Activated CD4-positive, alpha-beta memory T cell treated with anti-CD3 and anti-CD28 coated beads, Interleukin-2, amount 10 ng/mL, durations not matched to agents 7 days and 5 days (primary cell): ENCODE measurements around the gene NCOA3. TPM values are rescaled to one million over a fixed set of nuclear protein-coding genes. Genes with fewer than 3 reads are reported as not detected.
"Not testable (repeated sequence)": the region's sequence is repeated elsewhere in the genome, so short reads cannot be mapped to it uniquely, and the experiment has no call there.

Source experiments
- CTCF ChIA-PET: fragments of 350-600 bp; sonication (Branson Sonifier 250); formaldehyde crosslinking; loops from one replicate; lab custom pipeline; 2021; ENCODE audit warnings: antibody characterized with exemption, inconsistent platforms; lab: Charles Lee
- POLR2A ChIA-PET: fragments of 350-600 bp; sonication (Branson Sonifier 250); formaldehyde crosslinking; loops from one replicate; lab custom pipeline; 2021; ENCODE audit warnings: antibody characterized with exemption; lab: Charles Lee
- DNase-seq: peaks from one replicate; pipeline ENCODE4 v3.0.0-alpha.2; 2020
- H3K27ac Mint-ChIP-seq: one replicate; pipeline ENCODE4 v1.8.0; 2021; ENCODE audit warnings: mild to moderate bottlenecking, mixed read lengths
- H3K27me3 Mint-ChIP-seq: one replicate; pipeline ENCODE4 v1.8.0; 2021; ENCODE audit warnings: mixed read lengths
- H3K36me3 Mint-ChIP-seq: one replicate; pipeline ENCODE4 v1.8.0; 2021; ENCODE audit warnings: low read depth, mixed read lengths
- H3K4me1 Mint-ChIP-seq: one replicate; pipeline ENCODE4 v1.8.0; 2021; ENCODE audit warnings: mixed read lengths
- H3K4me3 Mint-ChIP-seq: one replicate; pipeline ENCODE4 v1.8.0; 2021; ENCODE audit warnings: mild to moderate bottlenecking, mixed read lengths
- H3K9me3 Mint-ChIP-seq: one replicate; pipeline ENCODE4 v1.8.0; 2021; ENCODE audit warnings: mixed read lengths
- total RNA-seq, 2 experiments: library from RNA; stranded (reverse); gene quantifications; one replicate each; pipeline ENCODE4 v1.2.3, GENCODE V29; 2021

Gene NCOA3
- total RNA-seq, 2 experiments from 2014 or later = 81.0 to 83.1 TPM

GRCh38 chr20:47507275-47507981, 5.7 kb downstream of the NCOA3 start:
- Mint-ChIP-seq H3K27ac (peak overlapping the region; percentile 48), H3K4me1 (peaks cover 68% of the 10 kb centered on the region), H3K36me3 (peaks cover 49% of the 10 kb centered on the region)
- H3K9me3 Mint-ChIP-seq, H3K27me3 Mint-ChIP-seq, DNase-seq, H3K4me3 Mint-ChIP-seq: not testable (repeated sequence)
- ChIA-PET POLR2A (interaction anchor here (14.4 kb wide), 1 partner anchor 20 kb away, joined by 351 read pairs; no protein-coding TSS in a partner anchor), CTCF (interaction anchor here (0.6 to 1.9 kb wide), 8 partner anchors 14 to 288 kb away, joined by 3 to 8 read pairs (median 3); no protein-coding TSS in a partner anchor)

- DNase-seq = no peak
- peak overlapping the region; percentile 42 for H3K27ac Mint-ChIP-seq
- H3K27me3 Mint-ChIP-seq = no peaks in the 10 kb centered on the region
- no peaks in the 10 kb centered on the region for H3K9me3 Mint-ChIP-seq
- CTCF ChIA-PET = interaction anchor here (0.6 to 1.9 kb wide), 6 partner anchors 15 to 289 kb away, joined by 3 to 8 read pairs (median 3); no protein-coding TSS in a partner anchor
- H3K36me3 Mint-ChIP-seq = peaks cover 45% of the 10 kb centered on the region
- H3K4me3 Mint-ChIP-seq = peak overlapping the region; percentile 8
- peaks cover 70% of the 10 kb centered on the region for H3K4me1 Mint-ChIP-seq
- POLR2A ChIA-PET = interaction anchor here (0.7 to 14.4 kb wide), 6 partner anchors 9 to 156 kb away, joined by 3 to 351 read pairs (median 3); no protein-coding TSS in a partner anchor
These were observed 6.6 kb downstream of the NCOA3 start for GRCh38 chr20:47508278-47508677.

GRCh38 chr20:47509104-47509661, 7.5 kb downstream of the NCOA3 start:
- Mint-ChIP-seq H3K36me3 (peaks cover 39% of the 10 kb centered on the region), H3K4me1 (peaks cover 67% of the 10 kb centered on the region), H3K27ac (no peak overlapping the region), H3K4me3 (no peak overlapping the region), H3K9me3 (no peaks in the 10 kb centered on the region), H3K27me3 (no peaks in the 10 kb centered on the region)
- no peak for DNase-seq
- POLR2A ChIA-PET = interaction anchor here (0.7 to 14.4 kb wide), 7 partner anchors 10 to 157 kb away, joined by 3 to 351 read pairs (median 3); no protein-coding TSS in a partner anchor
- CTCF ChIA-PET = interaction anchor here (0.9 to 1.9 kb wide), 4 partner anchors 16 to 125 kb away, joined by 3 to 8 read pairs (median 4); no protein-coding TSS in a partner anchor

GRCh38 chr20:47509685-47510084, 8.0 kb downstream of the NCOA3 start:
- ChIA-PET POLR2A (interaction anchor here (0.9 to 14.4 kb wide), 3 partner anchors 11 to 30 kb away, joined by 3 to 351 read pairs (median 4); no protein-coding TSS in a partner anchor), CTCF (interaction anchor here (1.5 kb wide), 1 partner anchor 126 kb away, joined by 4 read pairs; no protein-coding TSS in a partner anchor)
- Mint-ChIP-seq H3K4me3 (no peak overlapping the region), H3K36me3 (peaks cover 36% of the 10 kb centered on the region), H3K27me3 (no peaks in the 10 kb centered on the region), H3K4me1 (peaks cover 66% of the 10 kb centered on the region), H3K9me3 (no peaks in the 10 kb centered on the region), H3K27ac (no peak overlapping the region)
- DNase-seq = no peak

- CTCF ChIA-PET = interaction anchor here (1.0 kb wide), 1 partner anchor 132 kb away, joined by 3 read pairs; no protein-coding TSS in a partner anchor
- POLR2A ChIA-PET = interaction anchor here (1.2 to 1.3 kb wide), 2 partner anchors 10 to 14 kb away, joined by 4 to 5 read pairs; partner anchors contain the start of gene NCOA3
- Mint-ChIP-seq H3K9me3 (peaks cover 7% of the 10 kb centered on the region), H3K27me3 (no peaks in the 10 kb centered on the region), H3K4me3 (no peak overlapping the region), H3K27ac (no peak overlapping the region), H3K36me3 (peaks cover 51% of the 10 kb centered on the region), H3K4me1 (peaks cover 27% of the 10 kb centered on the region)
- DNase-seq = no peak
These were observed 14.2 kb downstream of the NCOA3 start for GRCh38 chr20:47515843-47516242.

GRCh38 chr20:47521059-47521808, 19.5 kb downstream of the NCOA3 start:
- H3K27me3 Mint-ChIP-seq = no peaks in the 10 kb centered on the region
- CTCF ChIA-PET = interaction anchor here (0.7 kb wide), 1 partner anchor 82 kb away, joined by 3 read pairs; no protein-coding TSS in a partner anchor

GRCh38 chr20:47524015-47524784, 22.5 kb downstream of the NCOA3 start:
- ChIA-PET POLR2A (no interaction called here), CTCF (no interaction called here)
- H3K9me3 Mint-ChIP-seq = peaks cover 36% of the 10 kb centered on the region
- H3K36me3 Mint-ChIP-seq = peaks cover 66% of the 10 kb centered on the region
- no peak overlapping the region for H3K4me3 Mint-ChIP-seq
- peaks cover 16% of the 10 kb centered on the region for H3K4me1 Mint-ChIP-seq
- no peak for DNase-seq
- no peaks in the 10 kb centered on the region for H3K27me3 Mint-ChIP-seq
- no peak overlapping the region for H3K27ac Mint-ChIP-seq

More at GRCh38 chr20:47521059-47521808, 19.5 kb downstream of the NCOA3 start:
- POLR2A ChIA-PET = no interaction called here
- peaks cover 68% of the 10 kb centered on the region for H3K36me3 Mint-ChIP-seq
- no peak overlapping the region for H3K4me3 Mint-ChIP-seq
- H3K4me1 Mint-ChIP-seq = peaks cover 13% of the 10 kb centered on the region
- H3K9me3 Mint-ChIP-seq = peaks cover 26% of the 10 kb centered on the region
- H3K27ac Mint-ChIP-seq = no peak overlapping the region
- DNase-seq = no peak

- ChIA-PET POLR2A (interaction anchor here (0.8 to 1.6 kb wide), 2 partner anchors 8 to 26 kb away, joined by 3 to 5 read pairs; partner anchors contain the start of gene NCOA3), CTCF (interaction anchor here (1.1 kb wide), 1 partner anchor 102 kb away, joined by 3 read pairs; no protein-coding TSS in a partner anchor)
- DNase-seq = no peak
- Mint-ChIP-seq H3K27ac (no peak overlapping the region), H3K9me3 (peaks cover 21% of the 10 kb centered on the region), H3K4me3 (no peak overlapping the region), H3K36me3 (peaks cover 62% of the 10 kb centered on the region), H3K4me1 (peaks cover 26% of the 10 kb centered on the region), H3K27me3 (no peaks in the 10 kb centered on the region)
These were observed 25.5 kb downstream of the NCOA3 start for GRCh38 chr20:47527004-47527800.

GRCh38 chr20:47529840-47530239, 28.2 kb downstream of the NCOA3 start:
- H3K4me3 Mint-ChIP-seq = no peak overlapping the region
- H3K9me3 Mint-ChIP-seq = peaks cover 10% of the 10 kb centered on the region
- CTCF ChIA-PET = interaction anchor here (0.6 kb wide), 1 partner anchor 29 kb away, joined by 6 read pairs; no protein-coding TSS in a partner anchor
- H3K4me1 Mint-ChIP-seq = peaks cover 34% of the 10 kb centered on the region
- no peak for DNase-seq
- POLR2A ChIA-PET = no interaction called here
- no peak overlapping the region for H3K27ac Mint-ChIP-seq
- peaks cover 55% of the 10 kb centered on the region for H3K36me3 Mint-ChIP-seq
- H3K27me3 Mint-ChIP-seq = no peaks in the 10 kb centered on the region

- Mint-ChIP-seq H3K36me3 (peaks cover 61% of the 10 kb centered on the region), H3K9me3 (peaks cover 9% of the 10 kb centered on the region), H3K4me3 (no peak overlapping the region), H3K27me3 (no peaks in the 10 kb centered on the region), H3K4me1 (peaks cover 35% of the 10 kb centered on the region), H3K27ac (no peak overlapping the region)
- POLR2A ChIA-PET = no interaction called here
- CTCF ChIA-PET = no interaction called here
- no peak for DNase-seq
These were observed 29.8 kb downstream of the NCOA3 start for GRCh38 chr20:47531458-47531857.

- DNase-seq = no peak
- ChIA-PET CTCF (interaction anchor here (0.9 kb wide), 1 partner anchor 38 kb away, joined by 3 read pairs; no protein-coding TSS in a partner anchor), POLR2A (no interaction called here)
- Mint-ChIP-seq H3K4me3 (no peak overlapping the region), H3K4me1 (peaks cover 35% of the 10 kb centered on the region), H3K9me3 (peaks cover 5% of the 10 kb centered on the region), H3K36me3 (peaks cover 58% of the 10 kb centered on the region), H3K27me3 (no peaks in the 10 kb centered on the region), H3K27ac (no peak overlapping the region)
These were observed 30.3 kb downstream of the NCOA3 start for GRCh38 chr20:47532002-47532401.
